Measurements from ENCODE around the gene ATP1B3.

The ATP1B3 gene

DNA sequence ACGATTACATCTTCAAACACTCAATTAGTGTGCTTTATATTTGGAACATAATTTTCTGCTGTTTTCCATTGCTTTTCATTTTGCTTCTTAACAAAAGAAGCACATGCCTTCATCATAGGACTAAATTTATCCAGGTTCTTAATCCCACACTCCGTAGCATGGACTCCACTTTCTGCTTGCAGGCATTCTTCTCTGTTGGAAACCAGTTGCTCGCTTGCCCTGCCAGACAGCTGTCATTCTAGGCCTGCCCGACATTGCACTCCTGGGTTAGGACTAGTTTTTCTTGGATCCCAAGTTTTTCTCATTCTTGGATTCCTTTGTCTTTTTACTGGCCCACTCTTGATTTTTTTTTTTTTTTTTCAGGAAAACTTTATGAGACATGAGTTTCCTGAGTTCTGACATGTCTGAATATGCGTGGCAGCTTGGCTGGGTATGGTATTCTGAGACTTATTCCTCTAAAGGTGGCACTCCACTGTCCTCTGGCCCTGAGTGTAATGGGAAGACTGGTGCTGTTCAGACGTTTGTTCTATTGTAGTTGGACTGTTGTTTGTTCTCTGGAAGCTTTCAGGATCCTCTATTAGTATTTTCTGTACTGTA, 6.3 kb upstream of the ATP1B3 start:
- Histone ChIP-seq H3K36me3 (ENCODE audit: control insufficient read depth, insufficient read depth, low read length) (no peaks in the 10 kb centered on the region), H3K4me3 (replicated peaks; ENCODE audit: low read depth, low read length) (no peak overlapping the region), H3K27me3 (replicated peaks; ENCODE audit: control insufficient read depth, insufficient read depth, low read length) (no peaks in the 10 kb centered on the region)
- DNase-seq (ENCODE audit: extremely low read depth, insufficient read length): no peak
- TF ChIP-seq, protein P1, sequence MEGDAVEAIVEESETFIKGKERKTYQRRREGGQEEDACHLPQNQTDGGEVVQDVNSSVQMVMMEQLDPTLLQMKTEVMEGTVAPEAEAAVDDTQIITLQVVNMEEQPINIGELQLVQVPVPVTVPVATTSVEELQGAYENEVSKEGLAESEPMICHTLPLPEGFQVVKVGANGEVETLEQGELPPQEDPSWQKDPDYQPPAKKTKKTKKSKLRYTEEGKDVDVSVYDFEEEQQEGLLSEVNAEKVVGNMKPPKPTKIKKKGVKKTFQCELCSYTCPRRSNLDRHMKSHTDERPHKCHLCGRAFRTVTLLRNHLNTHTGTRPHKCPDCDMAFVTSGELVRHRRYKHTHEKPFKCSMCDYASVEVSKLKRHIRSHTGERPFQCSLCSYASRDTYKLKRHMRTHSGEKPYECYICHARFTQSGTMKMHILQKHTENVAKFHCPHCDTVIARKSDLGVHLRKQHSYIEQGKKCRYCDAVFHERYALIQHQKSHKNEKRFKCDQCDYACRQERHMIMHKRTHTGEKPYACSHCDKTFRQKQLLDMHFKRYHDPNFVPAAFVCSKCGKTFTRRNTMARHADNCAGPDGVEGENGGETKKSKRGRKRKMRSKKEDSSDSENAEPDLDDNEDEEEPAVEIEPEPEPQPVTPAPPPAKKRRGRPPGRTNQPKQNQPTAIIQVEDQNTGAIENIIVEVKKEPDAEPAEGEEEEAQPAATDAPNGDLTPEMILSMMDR (IDR thresholded peaks at IDR 0.05; ENCODE audit: insufficient read depth, low read length, poor library complexity, severe bottlenecking): no peak

GRCh38 chr3:141875374-141875892, 1.0 kb upstream of the ATP1B3 start:
- DNase-seq (ENCODE audit: extremely low read depth, insufficient read length): peak; percentile 79
- TF ChIP-seq, protein P1 (IDR thresholded peaks at IDR 0.05; ENCODE audit: insufficient read depth, low read length, poor library complexity, severe bottlenecking): peak; percentile 87
- no peaks in the 10 kb centered on the region for H3K27me3 ChIP-seq (replicated peaks; ENCODE audit: control insufficient read depth, insufficient read depth, low read length)
- H3K4me3 ChIP-seq (replicated peaks; ENCODE audit: low read depth, low read length): peak overlapping the region; percentile 84
- H3K36me3 ChIP-seq (ENCODE audit: control insufficient read depth, insufficient read depth, low read length): no peaks in the 10 kb centered on the region

- TF ChIP-seq, protein P1 (IDR thresholded peaks at IDR 0.05; ENCODE audit: insufficient read depth, low read length, poor library complexity, severe bottlenecking): no peak
- no peaks in the 10 kb centered on the region for H3K36me3 ChIP-seq (ENCODE audit: control insufficient read depth, insufficient read depth, low read length)
- no peak for DNase-seq (ENCODE audit: extremely low read depth, insufficient read length)
- H3K27me3 ChIP-seq (replicated peaks; ENCODE audit: control insufficient read depth, insufficient read depth, low read length): no peaks in the 10 kb centered on the region
- peak overlapping the region; percentile 84 for H3K4me3 ChIP-seq (replicated peaks; ENCODE audit: low read depth, low read length)
These were observed 506 bp upstream of the ATP1B3 start for GRCh38 chr3:141875893-141876380.

GRCh38 chr3:141876891-141877621, 613 bp downstream of the ATP1B3 start:
- TF ChIP-seq, protein P1 (IDR thresholded peaks at IDR 0.05; ENCODE audit: insufficient read depth, low read length, poor library complexity, severe bottlenecking): no peak
- peak; percentile 65 for DNase-seq (ENCODE audit: extremely low read depth, insufficient read length)
- peak overlapping the region; percentile 70 for H3K4me3 ChIP-seq (replicated peaks; ENCODE audit: low read depth, low read length)

DNA sequence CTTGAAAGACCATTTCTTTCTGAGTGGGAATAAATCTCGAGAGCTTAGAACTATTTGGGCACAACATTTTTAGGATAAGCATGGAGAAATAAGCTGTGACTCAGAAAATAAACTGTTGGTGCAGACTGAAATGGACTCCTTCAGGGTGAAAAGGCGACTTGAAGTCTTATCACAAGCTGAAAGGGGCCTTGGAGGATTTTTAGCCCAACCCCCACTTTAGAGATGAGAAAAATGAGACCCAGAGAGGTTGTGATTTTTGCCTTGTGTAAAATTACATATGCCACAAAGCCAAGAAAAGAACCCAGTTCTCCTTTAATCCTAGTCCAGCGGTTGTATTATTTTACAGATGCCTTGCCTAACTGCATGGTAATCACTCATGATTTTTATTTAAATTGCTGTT, 1.5 kb downstream of the ATP1B3 start:
- Histone ChIP-seq H3K4me3 (replicated peaks; ENCODE audit: low read depth, low read length) (peak overlapping the region; percentile 70), H3K27me3 (replicated peaks; ENCODE audit: control insufficient read depth, insufficient read depth, low read length) (no peaks in the 10 kb centered on the region), H3K36me3 (ENCODE audit: control insufficient read depth, insufficient read depth, low read length) (no peaks in the 10 kb centered on the region)
- TF ChIP-seq, protein P1 (IDR thresholded peaks at IDR 0.05; ENCODE audit: insufficient read depth, low read length, poor library complexity, severe bottlenecking): no peak
- no peak for DNase-seq (ENCODE audit: extremely low read depth, insufficient read length)

More at GRCh38 chr3:141876891-141877621, 613 bp downstream of the ATP1B3 start:
- H3K27me3 ChIP-seq (replicated peaks; ENCODE audit: control insufficient read depth, insufficient read depth, low read length): no peaks in the 10 kb centered on the region
- no peaks in the 10 kb centered on the region for H3K36me3 ChIP-seq (ENCODE audit: control insufficient read depth, insufficient read depth, low read length)

Measured in GM06990 (cell line).